Measurements from ENCODE around the gene GZMM. TPM values are rescaled to one million over a fixed set of nuclear protein-coding genes. Genes with fewer than 3 reads are reported as not detected.

The GZMM gene
- polyA plus RNA-seq, 3 donors = 0.32 to 1.4 (median 0.48) TPM

- H3K4me3 Mint-ChIP-seq = no peak overlapping the region
- DNase-seq = no peak
- H3K27ac Mint-ChIP-seq = no peak overlapping the region
- Histone ChIP-seq H3K27me3 (ENCODE audit: control insufficient read depth in 2 of 2, insufficient read depth in 2 of 2, low read length in 2 of 2) (peaks cover 0 to 10% of the 10 kb centered on the region in 2 donors), H3K27ac (ENCODE audit: low read depth in 1 of 2, low read length in 2 of 2) (no peak overlapping the region), H3K79me2 (ENCODE audit: insufficient read depth, low read length) (no peaks in the 10 kb centered on the region), H3K4me1 (ENCODE audit: control insufficient read depth in 1 of 2, insufficient read depth in 2 of 2, low read length in 2 of 2) (no peaks in the 10 kb centered on the region), H2AFZ (ENCODE audit: insufficient read depth, low read depth, low read length, poor library complexity, severe bottlenecking) (no peak overlapping the region), H3K4me3 (replicated peaks in 1 of 3; ENCODE audit: low read depth in 2 of 3, low read length in 3 of 3) (no peak overlapping the region), H3K9me3 (replicated peaks in 1 of 2; ENCODE audit: control insufficient read depth in 1 of 2, insufficient read depth in 1 of 2, low read length in 2 of 2) (peaks cover 0 to 4% of the 10 kb centered on the region in 2 donors), H3K4me2 (replicated peaks; ENCODE audit: extremely low read depth, low read length, poor library complexity, severe bottlenecking) (no peak overlapping the region), H4K20me1 (ENCODE audit: insufficient read depth, low read length) (peaks cover 5% of the 10 kb centered on the region), H3K9ac (ENCODE audit: insufficient read depth, low read length, poor library complexity, severe bottlenecking) (no peak overlapping the region), H3K36me3 (replicated peaks in 1 of 2; ENCODE audit: control insufficient read depth in 1 of 2, insufficient read depth in 2 of 2, low read length in 2 of 2) (no peaks in the 10 kb centered on the region)
- TF ChIP-seq CTCF (IDR thresholded peaks at IDR 0.05) = no peak
- H3K9me3 Mint-ChIP-seq = peaks cover 0 to 15% (median 9%) of the 10 kb centered on the region in 7 donors
- WGBS (ENCODE audit: insufficient coverage) = 71% methylated on average over 10 of the region's 10 CpGs
- intact Hi-C loops (cut with micrococcal nuclease) = no loop called here
- H3K27me3 Mint-ChIP-seq (ENCODE audit: low read depth in 3 of 3) = peaks cover 8 to 32% (median 32%) of the 10 kb centered on the region in 3 donors
- peaks cover 11% of the 10 kb centered on the region in 2 donors for H3K36me3 Mint-ChIP-seq
- no peaks in the 10 kb centered on the region for H3K4me1 Mint-ChIP-seq
Measured at GRCh38 chr19:517721-518597, 25.9 kb upstream of the GZMM start.

- Histone ChIP-seq H3K4me2 (replicated peaks; ENCODE audit: extremely low read depth, low read length, poor library complexity, severe bottlenecking) (no peak overlapping the region), H3K79me2 (ENCODE audit: insufficient read depth, low read length) (no peaks in the 10 kb centered on the region), H3K4me3 (replicated peaks in 1 of 3; ENCODE audit: low read depth in 2 of 3, low read length in 3 of 3) (no peak overlapping the region), H3K9ac (ENCODE audit: insufficient read depth, low read length, poor library complexity, severe bottlenecking) (no peak overlapping the region), H3K27ac (ENCODE audit: low read depth in 1 of 2, low read length in 2 of 2) (no peak overlapping the region), H3K36me3 (replicated peaks in 1 of 2; ENCODE audit: control insufficient read depth in 1 of 2, insufficient read depth in 2 of 2, low read length in 2 of 2) (no peaks in the 10 kb centered on the region), H3K4me1 (ENCODE audit: control insufficient read depth in 1 of 2, insufficient read depth in 2 of 2, low read length in 2 of 2) (no peaks in the 10 kb centered on the region), H4K20me1 (ENCODE audit: insufficient read depth, low read length) (peaks cover 5% of the 10 kb centered on the region), H2AFZ (ENCODE audit: insufficient read depth, low read depth, low read length, poor library complexity, severe bottlenecking) (no peak overlapping the region), H3K9me3 (replicated peaks in 1 of 2; ENCODE audit: control insufficient read depth in 1 of 2, insufficient read depth in 1 of 2, low read length in 2 of 2) (peaks cover 0 to 4% of the 10 kb centered on the region in 2 donors), H3K27me3 (ENCODE audit: control insufficient read depth in 2 of 2, insufficient read depth in 2 of 2, low read length in 2 of 2) (peaks cover 0 to 3% of the 10 kb centered on the region in 2 donors)
- no peak for DNase-seq
- Mint-ChIP-seq H3K27me3 (ENCODE audit: low read depth in 3 of 3) (peaks cover 8 to 31% (median 28%) of the 10 kb centered on the region in 3 donors), H3K4me1 (no peaks in the 10 kb centered on the region), H3K36me3 (peaks cover 6 to 7% of the 10 kb centered on the region in 2 donors), H3K4me3 (no peak overlapping the region), H3K9me3 (peaks cover 0 to 16% (median 9%) of the 10 kb centered on the region in 7 donors), H3K27ac (no peak overlapping the region)
- 19% methylated on average over 54 of the region's 58 CpGs for WGBS (ENCODE audit: insufficient coverage)
- TF ChIP-seq CTCF (IDR thresholded peaks at IDR 0.05) = no peak
- intact Hi-C loops (cut with micrococcal nuclease) = no loop called here
Measured at GRCh38 chr19:518598-519231, 25.1 kb upstream of the GZMM start.
